Measurements from ENCODE around the gene BNIP2. TPM values are rescaled to one million over a fixed set of nuclear protein-coding genes. Genes with fewer than 3 reads are reported as not detected.
"Not testable (repeated sequence)": the region's sequence is repeated elsewhere in the genome, so short reads cannot be mapped to it uniquely, and the experiment has no call there.

The BNIP2 gene
- total RNA-seq, 1 experiment from 2014 or later: 162 TPM

GRCh38 chr15:59678620-59679019 lies 10.5 kb downstream of the BNIP2 start:
- Histone ChIP-seq H3K4me3 (no peak overlapping the region), H3K27ac (no peak overlapping the region), H3K27me3 (replicated peaks) (no peaks in the 10 kb centered on the region), H3K36me3 (peaks cover 91% of the 10 kb centered on the region), H3K9me3 (replicated peaks) (no peaks in the 10 kb centered on the region), H3K4me1 (replicated peaks) (no peaks in the 10 kb centered on the region; the same call in 1 of the 2 replicates)
- no peak for DNase-seq (ENCODE audit: low read depth in 1 of 2, low spot score in 2 of 2)

- no peaks in the 10 kb centered on the region for H3K9me3 ChIP-seq (replicated peaks)
- H3K27ac ChIP-seq: no peak overlapping the region
- H3K4me3 ChIP-seq: no peak overlapping the region
- no peaks in the 10 kb centered on the region; the same call in 1 of the 2 replicates for H3K4me1 ChIP-seq (replicated peaks)
- H3K36me3 ChIP-seq: peaks cover 91% of the 10 kb centered on the region
- no peak for DNase-seq (ENCODE audit: low read depth in 1 of 2, low spot score in 2 of 2)
- no peaks in the 10 kb centered on the region for H3K27me3 ChIP-seq (replicated peaks)
These were observed 10.9 kb downstream of the BNIP2 start for GRCh38 chr15:59678172-59678571.

DNA sequence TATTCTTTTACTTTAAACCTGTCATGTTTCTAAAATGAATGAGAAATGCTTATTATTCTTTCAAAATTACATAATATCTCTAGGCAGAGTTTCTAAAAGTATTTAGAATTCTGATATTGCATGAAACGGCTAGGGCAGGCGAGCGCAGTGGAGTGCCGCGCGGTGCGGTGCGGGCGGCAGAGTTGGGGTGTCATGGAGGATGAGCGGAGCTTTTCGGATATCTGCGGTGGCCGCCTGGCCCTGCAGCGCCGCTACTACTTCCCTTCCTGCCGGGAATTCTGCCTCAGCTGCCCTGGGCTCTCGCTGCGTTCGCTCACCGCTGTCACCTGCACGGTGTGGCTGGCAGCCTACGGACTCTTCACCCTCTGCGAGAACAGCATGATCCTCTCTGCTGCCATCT lies 12.6 kb downstream of the BNIP2 start:
- H3K27ac ChIP-seq: no peak overlapping the region
- DNase-seq (ENCODE audit: low read depth in 1 of 2, low spot score in 2 of 2): no peak
- no peak overlapping the region for H3K4me3 ChIP-seq
- H3K27me3 ChIP-seq (replicated peaks): no peaks in the 10 kb centered on the region
- no peaks in the 10 kb centered on the region for H3K9me3 ChIP-seq (replicated peaks)
- H3K36me3 ChIP-seq: peaks cover 93% of the 10 kb centered on the region
- no peaks in the 10 kb centered on the region; the same call in 1 of the 2 replicates for H3K4me1 ChIP-seq (replicated peaks)

DNA sequence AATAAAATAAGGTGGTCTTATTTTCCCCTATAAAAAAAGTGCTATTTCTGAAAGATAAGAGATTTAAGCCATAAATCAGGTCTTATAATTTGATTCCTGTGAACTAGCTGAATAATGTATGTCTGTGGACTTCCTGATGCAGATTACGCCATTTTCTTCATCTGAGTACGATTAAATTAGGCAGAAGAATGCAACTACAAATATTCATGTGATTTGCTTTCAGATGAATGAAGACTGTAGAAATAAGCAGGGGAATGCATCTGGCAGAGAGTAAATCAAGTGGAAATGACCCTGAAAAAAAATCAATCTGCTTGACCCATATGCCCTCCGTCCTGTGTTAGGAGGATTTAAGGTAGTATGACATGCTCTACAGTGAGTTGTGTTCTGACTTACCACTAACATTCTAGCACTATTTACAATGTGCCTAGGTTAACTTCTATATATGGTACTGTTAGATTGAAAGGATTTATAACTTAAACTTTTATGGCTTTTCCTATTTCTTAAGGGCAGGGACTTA lies 14.7 kb downstream of the BNIP2 start:
- Histone ChIP-seq H3K4me1 (replicated peaks) (no peaks in the 10 kb centered on the region; the same call in 1 of the 2 replicates), H3K4me3 (no peak overlapping the region), H3K9me3 (replicated peaks) (no peaks in the 10 kb centered on the region), H3K36me3 (peaks cover 89% of the 10 kb centered on the region), H3K27ac (no peak overlapping the region), H3K27me3 (replicated peaks) (no peaks in the 10 kb centered on the region)
- no peak for DNase-seq (ENCODE audit: low read depth in 1 of 2, low spot score in 2 of 2)

DNA sequence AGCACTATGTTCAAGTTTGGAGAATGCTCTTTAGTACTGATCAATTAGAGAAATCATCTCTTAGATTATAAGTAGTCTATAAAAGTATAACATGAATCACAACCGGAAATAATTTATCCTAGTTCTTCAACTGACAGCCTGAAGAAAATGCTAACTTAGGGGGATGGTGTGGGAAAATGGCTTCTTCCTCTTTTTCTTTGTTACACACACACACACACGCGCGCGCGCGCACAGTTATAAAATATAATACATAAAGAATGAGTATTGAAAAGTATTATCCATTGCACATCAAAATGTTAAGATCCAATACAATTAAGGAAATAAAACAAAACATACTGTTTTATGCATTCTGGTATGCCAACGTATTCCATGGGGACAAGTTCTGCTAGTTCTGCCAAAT lies 20.6 kb downstream of the BNIP2 start:
- DNase-seq (ENCODE audit: low read depth in 1 of 2, low spot score in 2 of 2): no peak
- Histone ChIP-seq H3K27me3 (replicated peaks) (no peaks in the 10 kb centered on the region), H3K27ac (no peak overlapping the region), H3K9me3 (replicated peaks) (no peaks in the 10 kb centered on the region), H3K36me3 (peaks cover 89% of the 10 kb centered on the region), H3K4me3 (no peak overlapping the region), H3K4me1 (replicated peaks) (no peaks in the 10 kb centered on the region)

- no peak for DNase-seq (ENCODE audit: low read depth in 1 of 2, low spot score in 2 of 2)
- peaks cover 73% of the 10 kb centered on the region for H3K36me3 ChIP-seq
- H3K4me1 ChIP-seq (replicated peaks): no peaks in the 10 kb centered on the region
- no peak overlapping the region for H3K4me3 ChIP-seq
- no peaks in the 10 kb centered on the region for H3K27me3 ChIP-seq (replicated peaks)
- no peak overlapping the region for H3K27ac ChIP-seq
- H3K9me3 ChIP-seq (replicated peaks): no peaks in the 10 kb centered on the region
These were observed 26.9 kb downstream of the BNIP2 start for GRCh38 chr15:59662260-59662659.

GRCh38 chr15:59659366-59659765 lies 29.8 kb downstream of the BNIP2 start:
- no peaks in the 10 kb centered on the region for H3K27me3 ChIP-seq (replicated peaks)
- no peak overlapping the region for H3K4me3 ChIP-seq
- no peak overlapping the region for H3K27ac ChIP-seq
- peaks cover 69% of the 10 kb centered on the region for H3K36me3 ChIP-seq
- H3K4me1 ChIP-seq (replicated peaks): peaks cover 11% of the 10 kb centered on the region; the same call in 1 of the 2 replicates
- H3K9me3 ChIP-seq (replicated peaks): no peaks in the 10 kb centered on the region; the same call in 1 of the 2 replicates
- DNase-seq (ENCODE audit: low read depth in 1 of 2, low spot score in 2 of 2): no peak

GRCh38 chr15:59657635-59658125 lies 31.4 kb downstream of the BNIP2 start:
- H3K4me3 ChIP-seq: peak overlapping the region; percentile 89
- H3K4me1 ChIP-seq (replicated peaks): peaks cover 11% of the 10 kb centered on the region; the same call in 1 of the 2 replicates
- H3K27ac ChIP-seq: no peak overlapping the region
- no peaks in the 10 kb centered on the region; the same call in 1 of the 2 replicates for H3K9me3 ChIP-seq (replicated peaks)
- no peaks in the 10 kb centered on the region for H3K27me3 ChIP-seq (replicated peaks)
- no peak for DNase-seq (ENCODE audit: low read depth in 1 of 2, low spot score in 2 of 2)
- H3K36me3 ChIP-seq: peaks cover 69% of the 10 kb centered on the region

GRCh38 chr15:59656897-59657634 lies 32.1 kb downstream of the BNIP2 start, which contains the start of gene GTF2A2:
GTF2A2 (minus strand) TSS chr15:59657515; CDS start chr15:59652277, 5,238 bp downstream.
- peak; percentile 93 to 96 for DNase-seq (ENCODE audit: low read depth in 1 of 2, low spot score in 2 of 2)
- Histone ChIP-seq H3K4me3 (peak within 1 kb of the TSS; percentile 89), H3K27me3 (replicated peaks) (no peaks in the 10 kb centered on the region), H3K27ac (peak within 1 kb of the TSS; percentile 71), H3K4me1 (replicated peaks) (peaks cover 11% of the 10 kb centered on the region; the same call in 1 of the 2 replicates), H3K9me3 (replicated peaks) (no peaks in the 10 kb centered on the region; the same call in 1 of the 2 replicates), H3K36me3 (peaks cover 69% of the 10 kb centered on the region)

- H3K36me3 ChIP-seq: peaks cover 75% of the 10 kb centered on the region
- H3K4me3 ChIP-seq: no peak overlapping the region
- H3K27ac ChIP-seq: no peak overlapping the region
- DNase-seq (ENCODE audit: low read depth in 1 of 2, low spot score in 2 of 2): no peak
- H3K27me3 ChIP-seq (replicated peaks): no peaks in the 10 kb centered on the region
- no peaks in the 10 kb centered on the region; the same call in 1 of the 2 replicates for H3K9me3 ChIP-seq (replicated peaks)
- H3K4me1 ChIP-seq (replicated peaks): peaks cover 17% of the 10 kb centered on the region
These were observed 35.1 kb downstream of the BNIP2 start for GRCh38 chr15:59654046-59654445.

DNA sequence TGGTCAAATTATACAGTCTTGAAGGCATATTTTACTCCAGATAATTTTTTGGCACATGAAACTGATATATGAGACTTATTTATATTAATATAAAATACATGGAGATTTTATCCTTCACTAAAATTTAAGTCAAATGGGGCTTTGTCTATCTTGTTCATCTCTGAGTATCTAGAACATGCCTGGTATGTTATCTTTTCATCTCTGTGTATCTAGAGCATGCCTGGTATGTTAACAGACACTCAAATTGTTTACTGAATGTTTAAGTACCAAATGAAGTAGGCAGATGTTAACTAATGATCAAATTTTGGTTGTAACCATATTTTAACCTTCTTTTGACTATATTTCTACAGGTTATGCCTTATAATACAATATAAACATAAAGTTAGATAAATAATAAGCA lies 39.5 kb downstream of the BNIP2 start:
- H3K27ac ChIP-seq: no peak overlapping the region
- H3K27me3 ChIP-seq (replicated peaks): no peaks in the 10 kb centered on the region
- no peaks in the 10 kb centered on the region for H3K9me3 ChIP-seq (replicated peaks)
- DNase-seq (ENCODE audit: low read depth in 1 of 2, low spot score in 2 of 2): no peak
- H3K36me3 ChIP-seq: peaks cover 94% of the 10 kb centered on the region
- no peak overlapping the region for H3K4me3 ChIP-seq
- H3K4me1 ChIP-seq (replicated peaks): peaks cover 6% of the 10 kb centered on the region

DNA sequence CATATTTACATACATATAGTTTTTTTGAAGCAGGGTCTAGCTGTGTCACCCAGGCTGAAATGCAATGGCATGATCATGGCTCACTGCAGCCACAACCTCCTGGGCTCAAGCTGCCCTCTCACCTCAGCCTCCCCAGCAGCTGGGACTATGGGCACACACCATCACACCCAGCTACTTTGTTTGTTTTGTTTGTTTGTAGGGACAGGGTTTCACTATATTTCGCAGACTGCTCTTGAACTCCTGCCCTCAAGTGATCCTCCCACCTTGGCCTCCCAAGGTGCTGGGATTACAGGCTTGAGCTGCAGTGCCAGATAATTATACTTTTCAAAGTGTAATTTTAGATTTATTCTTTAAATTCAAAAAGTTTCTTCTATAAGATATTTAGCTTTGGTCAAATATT lies 42.0 kb downstream of the BNIP2 start:
- H3K27me3 ChIP-seq (replicated peaks): no peaks in the 10 kb centered on the region
- peaks cover 6% of the 10 kb centered on the region for H3K4me1 ChIP-seq (replicated peaks)
- peaks cover 86% of the 10 kb centered on the region for H3K36me3 ChIP-seq
- H3K9me3 ChIP-seq (replicated peaks): no peaks in the 10 kb centered on the region
- no peak overlapping the region for H3K4me3 ChIP-seq
- no peak overlapping the region for H3K27ac ChIP-seq
- no peak for DNase-seq (ENCODE audit: low read depth in 1 of 2, low spot score in 2 of 2)

DNA sequence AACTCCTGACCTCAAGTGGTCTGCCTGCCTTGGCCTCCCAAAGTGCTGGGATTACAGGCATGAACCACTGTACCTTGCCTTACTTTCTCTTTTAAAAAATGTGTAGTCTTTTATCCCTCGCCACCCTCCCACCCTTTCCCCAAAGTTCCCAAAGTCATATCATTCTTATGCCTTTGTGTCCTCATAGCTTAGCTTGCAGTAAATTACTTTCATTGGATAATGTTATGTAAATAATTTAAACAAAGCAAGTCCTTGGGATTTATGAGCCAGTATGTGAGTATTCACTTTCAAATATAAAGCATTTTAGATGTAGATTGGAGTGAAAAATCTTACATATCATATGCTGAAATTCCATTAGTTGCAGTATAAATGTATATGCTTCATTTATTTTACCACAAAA lies 42.8 kb downstream of the BNIP2 start:
- Histone ChIP-seq H3K36me3 (peaks cover 84% of the 10 kb centered on the region), H3K9me3 (replicated peaks) (no peaks in the 10 kb centered on the region), H3K4me1 (replicated peaks) (peaks cover 6% of the 10 kb centered on the region), H3K27me3 (replicated peaks) (no peaks in the 10 kb centered on the region), H3K27ac (no peak overlapping the region), H3K4me3 (no peak overlapping the region)
- no peak for DNase-seq (ENCODE audit: low read depth in 1 of 2, low spot score in 2 of 2)

- H3K9me3 ChIP-seq (replicated peaks); DNase-seq (ENCODE audit: low read depth in 1 of 2, low spot score in 2 of 2): not testable (repeated sequence)
- H3K36me3 ChIP-seq: peaks cover 81% of the 10 kb centered on the region
These were observed 43.3 kb downstream of the BNIP2 start for GRCh38 chr15:59645812-59646211.

More at GRCh38 chr15:59645812-59646211, 43.3 kb downstream of the BNIP2 start:
- H3K4me1 ChIP-seq (replicated peaks); H3K27ac ChIP-seq; H3K4me3 ChIP-seq; H3K27me3 ChIP-seq (replicated peaks): not testable (repeated sequence)
